ENCODE results near the gene TFEB.

DNA sequence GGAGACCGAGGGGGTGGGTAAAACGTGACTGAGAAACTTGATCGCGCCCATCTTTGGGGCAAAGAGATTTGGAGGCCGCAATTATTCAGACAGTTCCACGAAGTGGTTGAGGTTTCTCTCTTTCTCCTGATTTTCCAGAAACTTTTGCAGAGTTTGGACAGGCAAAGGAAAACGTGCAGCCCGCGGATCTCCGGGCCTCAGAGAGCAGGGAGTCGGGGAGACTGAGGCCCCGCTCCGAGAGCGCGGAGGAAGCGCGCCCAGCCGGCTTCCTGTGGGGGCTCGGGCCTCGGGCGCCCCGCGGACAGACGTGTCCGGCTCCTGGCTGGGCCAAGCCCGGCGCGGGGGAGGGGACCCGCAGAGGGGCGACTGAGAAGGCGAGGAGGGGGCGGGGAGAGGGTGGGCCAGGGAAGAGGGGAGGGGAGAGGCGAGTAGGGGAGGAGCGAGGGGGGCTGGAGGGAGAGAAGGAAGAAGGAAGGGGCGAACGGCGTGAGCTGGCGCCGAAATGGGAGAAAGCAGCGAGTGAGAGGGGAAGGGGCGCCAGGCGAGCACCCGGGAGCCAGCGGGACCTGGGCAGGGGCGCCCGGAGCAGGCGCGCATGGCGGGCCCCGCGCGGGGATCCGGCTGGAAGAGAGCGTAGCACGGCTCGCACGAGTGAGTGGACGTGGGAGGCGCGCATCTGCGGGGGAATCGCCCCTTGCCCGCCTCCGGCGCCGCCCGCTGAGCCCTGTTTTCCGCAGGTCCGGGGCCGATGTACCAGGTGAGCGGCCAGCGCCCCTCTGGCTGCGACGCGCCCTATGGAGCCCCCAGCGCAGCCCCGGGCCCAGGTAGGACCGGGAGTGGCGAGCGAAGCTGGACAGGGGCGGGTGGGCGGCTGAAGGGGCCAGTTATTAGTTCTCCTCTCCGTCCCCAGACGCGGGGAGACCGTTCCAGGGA, 97.1 kb downstream of the TFEB start, which contains the start of gene MDFI:
- TF ChIP-seq, protein P1, sequence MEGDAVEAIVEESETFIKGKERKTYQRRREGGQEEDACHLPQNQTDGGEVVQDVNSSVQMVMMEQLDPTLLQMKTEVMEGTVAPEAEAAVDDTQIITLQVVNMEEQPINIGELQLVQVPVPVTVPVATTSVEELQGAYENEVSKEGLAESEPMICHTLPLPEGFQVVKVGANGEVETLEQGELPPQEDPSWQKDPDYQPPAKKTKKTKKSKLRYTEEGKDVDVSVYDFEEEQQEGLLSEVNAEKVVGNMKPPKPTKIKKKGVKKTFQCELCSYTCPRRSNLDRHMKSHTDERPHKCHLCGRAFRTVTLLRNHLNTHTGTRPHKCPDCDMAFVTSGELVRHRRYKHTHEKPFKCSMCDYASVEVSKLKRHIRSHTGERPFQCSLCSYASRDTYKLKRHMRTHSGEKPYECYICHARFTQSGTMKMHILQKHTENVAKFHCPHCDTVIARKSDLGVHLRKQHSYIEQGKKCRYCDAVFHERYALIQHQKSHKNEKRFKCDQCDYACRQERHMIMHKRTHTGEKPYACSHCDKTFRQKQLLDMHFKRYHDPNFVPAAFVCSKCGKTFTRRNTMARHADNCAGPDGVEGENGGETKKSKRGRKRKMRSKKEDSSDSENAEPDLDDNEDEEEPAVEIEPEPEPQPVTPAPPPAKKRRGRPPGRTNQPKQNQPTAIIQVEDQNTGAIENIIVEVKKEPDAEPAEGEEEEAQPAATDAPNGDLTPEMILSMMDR (IDR thresholded peaks at IDR 0.05), result no peak
- TF ChIP-seq POLR2A (IDR thresholded peaks at IDR 0.05; ENCODE audit: low read depth), result no peak

All from esophagus muscularis mucosa (tissue), 3 donors.